WI38 (cell line): ENCODE results near the gene RBM47.

Source experiments
- H3K4me3 ChIP-seq: 2 replicates; pipeline ENCODE4 v1.5.1; 2011; ENCODE audit warnings: low read depth, mild to moderate bottlenecking, control low read depth, low read length
- TF ChIP-seq, protein P1 (sequence below): IDR thresholded peaks from 2 replicates; pipeline ENCODE4 v1.5.1; 2012; ENCODE audit warnings: low read depth, mild to moderate bottlenecking, control low read depth, low read length

The RBM47 gene

GRCh38 chr4:40573593-40574311 lies 55.9 kb downstream of the RBM47 start:
- H3K4me3 ChIP-seq, result no peak overlapping the region
- TF ChIP-seq, protein P1, sequence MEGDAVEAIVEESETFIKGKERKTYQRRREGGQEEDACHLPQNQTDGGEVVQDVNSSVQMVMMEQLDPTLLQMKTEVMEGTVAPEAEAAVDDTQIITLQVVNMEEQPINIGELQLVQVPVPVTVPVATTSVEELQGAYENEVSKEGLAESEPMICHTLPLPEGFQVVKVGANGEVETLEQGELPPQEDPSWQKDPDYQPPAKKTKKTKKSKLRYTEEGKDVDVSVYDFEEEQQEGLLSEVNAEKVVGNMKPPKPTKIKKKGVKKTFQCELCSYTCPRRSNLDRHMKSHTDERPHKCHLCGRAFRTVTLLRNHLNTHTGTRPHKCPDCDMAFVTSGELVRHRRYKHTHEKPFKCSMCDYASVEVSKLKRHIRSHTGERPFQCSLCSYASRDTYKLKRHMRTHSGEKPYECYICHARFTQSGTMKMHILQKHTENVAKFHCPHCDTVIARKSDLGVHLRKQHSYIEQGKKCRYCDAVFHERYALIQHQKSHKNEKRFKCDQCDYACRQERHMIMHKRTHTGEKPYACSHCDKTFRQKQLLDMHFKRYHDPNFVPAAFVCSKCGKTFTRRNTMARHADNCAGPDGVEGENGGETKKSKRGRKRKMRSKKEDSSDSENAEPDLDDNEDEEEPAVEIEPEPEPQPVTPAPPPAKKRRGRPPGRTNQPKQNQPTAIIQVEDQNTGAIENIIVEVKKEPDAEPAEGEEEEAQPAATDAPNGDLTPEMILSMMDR, result no peak

DNA sequence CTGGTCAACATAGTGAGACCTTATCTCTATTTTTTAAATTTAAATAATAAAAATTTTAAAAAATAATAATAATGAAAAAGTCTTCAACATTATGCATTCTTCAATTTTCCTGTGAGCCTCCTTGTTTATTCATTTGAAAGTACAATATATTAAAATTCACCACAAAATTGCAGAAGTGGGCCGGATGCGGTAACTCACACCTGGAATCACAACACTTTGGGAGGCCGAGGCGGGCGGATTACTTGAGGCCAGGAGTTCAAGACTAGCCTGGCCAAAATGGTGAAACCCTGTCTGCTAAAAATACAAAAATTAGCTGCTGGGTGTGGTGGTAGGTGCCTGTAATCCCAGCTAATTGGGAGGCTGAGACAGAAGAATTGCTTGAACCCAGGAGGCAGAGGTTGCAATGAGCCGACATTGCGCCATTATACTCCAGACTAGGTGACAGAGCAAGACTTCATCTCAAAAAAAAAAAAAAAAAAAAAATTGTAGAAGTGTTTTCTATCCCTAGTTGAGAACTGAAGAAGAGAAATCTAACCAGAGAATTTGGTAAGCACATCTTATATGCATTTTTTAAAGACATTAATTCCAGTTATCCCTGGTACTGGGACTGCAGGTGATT lies 56.9 kb downstream of the RBM47 start:
- TF ChIP-seq, protein P1, result no peak
- H3K4me3 ChIP-seq, result no peak overlapping the region

DNA sequence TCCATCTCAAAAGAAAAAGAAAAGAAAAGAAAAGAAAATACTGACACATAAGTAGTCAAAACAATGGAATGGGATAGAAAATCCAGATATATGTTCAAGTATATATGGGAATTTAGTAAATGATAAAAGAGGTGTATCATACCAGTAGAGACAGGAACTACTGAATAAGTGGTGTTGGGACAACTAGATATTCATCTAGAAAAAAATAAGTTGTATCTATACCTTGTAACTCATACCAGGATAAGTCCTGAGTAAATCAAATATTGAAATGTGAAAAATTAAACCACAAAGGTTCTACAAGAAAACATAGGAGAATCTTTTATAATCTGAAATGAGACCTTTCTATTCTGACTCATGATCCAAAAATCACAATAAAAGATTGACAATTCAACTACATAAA lies 58.5 kb downstream of the RBM47 start:
- H3K4me3 ChIP-seq, result no peak overlapping the region
- TF ChIP-seq, protein P1, result no peak

DNA sequence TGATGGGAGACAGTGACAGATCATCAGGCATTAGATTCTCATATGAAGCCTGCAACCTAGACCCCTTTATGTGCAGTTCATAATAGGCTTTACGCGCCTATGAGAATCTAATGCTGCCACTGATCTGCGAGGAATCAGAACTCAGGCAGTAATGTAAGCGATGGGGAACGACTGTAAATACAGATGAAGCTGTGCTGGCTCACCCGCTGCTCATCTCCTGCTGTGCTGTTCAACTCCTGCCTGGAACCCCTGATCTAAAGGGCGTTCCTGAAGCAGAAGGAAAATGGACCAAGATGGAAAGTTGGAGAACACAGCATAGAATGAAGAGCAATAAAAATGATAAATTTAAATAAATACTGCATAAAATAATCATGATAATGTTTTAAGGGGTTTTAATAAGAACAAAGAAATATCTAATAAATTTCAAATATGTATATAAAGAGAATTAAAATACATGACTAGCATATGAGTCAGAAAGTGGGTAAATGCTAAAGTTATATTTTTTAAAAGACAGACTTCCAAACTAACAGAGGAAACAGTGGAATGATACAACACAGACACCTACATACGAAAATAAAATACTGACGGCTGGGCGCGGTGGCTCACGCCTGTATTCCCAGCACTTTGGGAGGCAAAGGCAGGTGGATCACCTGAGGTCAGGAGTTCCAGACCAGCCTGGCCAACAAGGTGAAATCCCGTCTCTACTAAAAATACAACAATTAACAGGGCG lies 59.2 kb downstream of the RBM47 start:
- H3K4me3 ChIP-seq, result no peak overlapping the region
- TF ChIP-seq, protein P1, result no peak

DNA sequence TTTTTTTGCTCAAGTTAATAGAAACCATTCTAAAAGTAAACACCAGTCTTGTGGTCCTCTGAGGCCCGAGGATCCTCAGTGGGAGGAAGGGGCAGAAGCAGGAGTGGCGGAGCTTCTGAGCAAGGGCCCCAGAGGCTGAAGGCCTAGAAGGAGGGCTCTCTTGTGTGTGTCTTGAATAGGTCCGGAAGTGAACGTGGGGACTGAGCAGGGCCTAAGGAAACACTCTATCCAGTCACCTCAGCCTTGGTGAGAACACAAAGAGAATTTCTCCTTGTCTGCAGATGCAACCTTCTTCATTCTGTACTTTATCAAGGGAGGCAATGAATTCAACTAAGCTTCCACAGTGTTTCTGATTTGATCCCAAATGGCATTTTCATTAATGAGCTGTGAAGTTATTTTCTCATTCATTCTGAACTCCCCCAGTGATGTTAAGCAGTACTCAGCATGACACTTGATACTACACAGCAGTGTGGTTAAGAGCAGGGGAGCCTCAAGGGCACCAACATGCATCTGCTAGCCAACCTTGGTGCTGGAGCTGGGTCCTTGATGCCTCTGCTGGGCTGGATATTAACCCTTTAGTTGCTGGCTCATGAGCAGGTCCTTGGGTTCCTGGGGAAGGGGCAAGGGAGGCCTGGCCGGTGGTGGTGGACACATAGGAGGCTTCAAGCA lies 64.7 kb downstream of the RBM47 start:
- no peak overlapping the region for H3K4me3 ChIP-seq
- TF ChIP-seq, protein P1, result no peak

DNA sequence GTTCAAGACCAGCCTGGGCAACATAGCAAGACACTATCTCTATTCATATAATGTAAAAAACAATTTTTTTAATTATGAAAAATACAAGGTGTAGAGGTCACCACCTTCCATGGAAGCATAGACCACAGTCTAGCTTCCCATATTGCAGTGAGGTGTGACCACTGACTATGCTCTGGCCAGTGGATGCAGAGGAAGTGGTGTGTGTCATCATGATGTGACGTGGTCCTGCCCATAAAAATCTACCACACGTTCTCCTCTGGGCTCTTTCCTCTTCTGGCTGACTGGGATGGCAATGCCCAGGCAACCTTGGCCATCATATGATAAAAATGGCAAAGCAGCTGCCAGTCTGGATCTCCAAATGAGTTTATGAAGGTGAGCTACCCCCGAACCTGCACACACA lies 65.7 kb downstream of the RBM47 start:
- TF ChIP-seq, protein P1, result no peak
- no peak overlapping the region for H3K4me3 ChIP-seq
